Cardiac fibroblast (primary cell): Measurements from ENCODE around the gene TRIM9.
A peak's percentile ranks its signal among the peaks of the same experiment; 100 is the strongest.

Experiments
- DNase-seq, 2 donors: peaks; one replicate each; pipeline versions ENCODE4 v3.0.0 to v3.0.0-alpha.2; 2010; ENCODE audit warnings: low read depth in 2 of 2
- H3K4me3 ChIP-seq, 2 donors: replicated peaks in 1 of 2; 1 replicate in 1 of 2; 2 replicates in 1 of 2; pipeline ENCODE4 v1.5.1; 2011; ENCODE audit warnings: low read depth in 2 of 2, low read length in 2 of 2, mild to moderate bottlenecking in 2 of 2, moderate library complexity in 1 of 2
- TF ChIP-seq, protein P1 (sequence below): IDR thresholded peaks from one replicate; pipeline ENCODE4 v1.5.1; 2011; ENCODE audit warnings: low read depth, mild to moderate bottlenecking, low read length, inconsistent platforms

TRIM9 gene

DNA sequence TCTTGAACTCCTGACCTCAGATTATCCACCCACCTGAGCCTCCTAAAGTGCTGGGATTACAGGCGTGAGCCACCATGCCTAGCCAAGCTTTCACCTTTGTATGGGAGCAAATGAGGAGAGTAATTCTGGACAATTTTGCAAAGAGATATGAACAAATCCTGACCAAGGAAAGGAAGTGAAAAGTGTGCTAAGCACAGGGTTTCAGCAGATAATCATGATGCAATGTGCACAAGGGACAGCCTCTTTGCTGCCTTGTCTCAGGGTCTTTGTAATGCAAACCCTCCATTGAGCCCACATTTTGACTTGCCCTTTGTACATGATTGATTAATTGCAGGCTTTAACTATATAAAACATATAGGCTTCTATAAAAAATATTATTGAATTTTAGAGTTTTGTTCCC lies 141.4 kb downstream of the TRIM9 start:
- DNase-seq = no peak
- TF ChIP-seq, protein P1, sequence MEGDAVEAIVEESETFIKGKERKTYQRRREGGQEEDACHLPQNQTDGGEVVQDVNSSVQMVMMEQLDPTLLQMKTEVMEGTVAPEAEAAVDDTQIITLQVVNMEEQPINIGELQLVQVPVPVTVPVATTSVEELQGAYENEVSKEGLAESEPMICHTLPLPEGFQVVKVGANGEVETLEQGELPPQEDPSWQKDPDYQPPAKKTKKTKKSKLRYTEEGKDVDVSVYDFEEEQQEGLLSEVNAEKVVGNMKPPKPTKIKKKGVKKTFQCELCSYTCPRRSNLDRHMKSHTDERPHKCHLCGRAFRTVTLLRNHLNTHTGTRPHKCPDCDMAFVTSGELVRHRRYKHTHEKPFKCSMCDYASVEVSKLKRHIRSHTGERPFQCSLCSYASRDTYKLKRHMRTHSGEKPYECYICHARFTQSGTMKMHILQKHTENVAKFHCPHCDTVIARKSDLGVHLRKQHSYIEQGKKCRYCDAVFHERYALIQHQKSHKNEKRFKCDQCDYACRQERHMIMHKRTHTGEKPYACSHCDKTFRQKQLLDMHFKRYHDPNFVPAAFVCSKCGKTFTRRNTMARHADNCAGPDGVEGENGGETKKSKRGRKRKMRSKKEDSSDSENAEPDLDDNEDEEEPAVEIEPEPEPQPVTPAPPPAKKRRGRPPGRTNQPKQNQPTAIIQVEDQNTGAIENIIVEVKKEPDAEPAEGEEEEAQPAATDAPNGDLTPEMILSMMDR = no peak
- no peak overlapping the region for H3K4me3 ChIP-seq

- no peak overlapping the region for H3K4me3 ChIP-seq
- TF ChIP-seq, protein P1 = no peak
- DNase-seq = no peak
Observed at GRCh38 chr14:50951032-50951431, 143.9 kb downstream of the TRIM9 start.

GRCh38 chr14:50948205-50948604 lies 146.7 kb downstream of the TRIM9 start:
- DNase-seq = no peak
- TF ChIP-seq, protein P1 = no peak

DNA sequence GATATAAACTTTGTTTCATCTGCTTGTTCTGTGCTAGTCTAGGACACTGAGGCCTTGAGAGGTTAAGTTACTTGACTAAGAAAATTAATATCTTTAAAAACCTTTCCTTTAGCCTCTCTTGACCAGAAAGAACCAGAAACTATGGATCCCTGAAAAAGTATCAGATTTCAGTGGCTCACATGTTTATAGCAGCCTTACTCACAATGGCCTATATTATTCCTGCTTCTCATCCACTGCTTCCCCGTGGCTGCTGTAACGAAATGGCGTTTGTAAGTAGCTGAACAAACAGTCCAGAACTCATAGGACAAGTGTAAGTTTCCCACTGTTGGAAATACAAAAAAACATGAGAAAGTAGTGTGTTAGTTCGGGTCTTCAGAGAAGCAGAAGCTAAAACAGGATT lies 147.5 kb downstream of the TRIM9 start:
- TF ChIP-seq, protein P1 = no peak
- no peak overlapping the region for H3K4me3 ChIP-seq
- DNase-seq = peak in 1 of 2 donors; percentile 20

More at GRCh38 chr14:50948205-50948604, 146.7 kb downstream of the TRIM9 start:
- H3K4me3 ChIP-seq = no peak overlapping the region

GRCh38 chr14:50946234-50946935 lies 148.5 kb downstream of the TRIM9 start:
- no peak for DNase-seq
- no peak overlapping the region for H3K4me3 ChIP-seq
- TF ChIP-seq, protein P1 = no peak

DNA sequence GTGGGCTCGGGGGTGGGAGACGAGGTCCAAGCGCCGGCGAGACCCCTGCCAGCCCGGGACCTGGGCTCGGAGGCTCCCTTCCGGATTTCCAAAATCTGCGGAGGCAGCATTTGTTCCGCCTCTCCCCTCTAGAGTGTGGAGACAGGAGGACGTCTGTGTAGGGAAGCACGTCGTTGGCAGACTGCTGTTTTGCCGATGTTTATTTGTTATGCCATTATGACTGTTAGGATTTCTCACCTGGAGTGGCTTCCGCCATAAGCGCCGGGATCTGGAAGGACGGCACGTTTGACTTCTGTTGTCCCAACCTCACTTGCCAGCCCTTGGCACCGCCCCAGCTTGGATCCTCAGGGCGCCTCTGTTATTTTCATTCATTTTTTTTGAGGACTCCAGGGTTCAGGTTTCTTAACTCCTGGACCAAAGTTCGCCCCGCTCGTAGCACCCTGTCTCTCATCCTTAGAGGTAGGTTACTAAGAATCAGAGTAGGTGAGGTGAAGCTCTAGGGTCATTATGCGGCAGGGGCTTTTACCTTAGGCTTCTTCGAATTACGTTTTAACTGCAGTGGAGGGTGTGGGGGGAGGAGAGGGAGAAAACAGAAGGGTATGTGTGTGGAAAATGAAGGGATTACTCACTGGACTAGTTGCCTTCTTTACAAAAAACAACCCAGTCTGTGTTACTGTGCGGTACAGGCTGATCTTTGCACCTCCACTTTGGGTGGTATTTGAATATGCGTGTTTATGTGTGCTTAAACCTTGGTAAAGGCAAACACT lies 150.1 kb downstream of the TRIM9 start:
- DNase-seq = peak; percentile 55 to 63
- H3K4me3 ChIP-seq = peak overlapping the region; percentile 83 to 90
- TF ChIP-seq, protein P1 = no peak
